ENCODE data around the gene IL4R.
"Not testable (repeated sequence)": the region's sequence is repeated elsewhere in the genome, so short reads cannot be mapped to it uniquely, and the experiment has no call there.

Gene IL4R

GRCh38 chr16:27313422-27314160 is at the start of gene IL4R:
Gene IL4R (plus strand): TSS chr16:27313974. CDS start chr16:27340204, 26,230 bp downstream.
- peak; percentile 54 for DNase-seq

GRCh38 chr16:27264151-27264550 is 49.6 kb upstream of the IL4R start:
- DNase-seq = no peak

GRCh38 chr16:27265982-27266381 is 47.8 kb upstream of the IL4R start:
- no peak for DNase-seq

GRCh38 chr16:27267037-27267677 is 46.6 kb upstream of the IL4R start:
- no peak for DNase-seq

GRCh38 chr16:27268376-27269299 is 45.1 kb upstream of the IL4R start, which contains the start of gene NSMCE1:
Gene NSMCE1 (minus strand): TSS chr16:27268772. CDS start chr16:27257570, 11,202 bp downstream.
- DNase-seq = peak; percentile 96 to 97

- DNase-seq = no peak
Measured at GRCh38 chr16:27269300-27270150, 44.2 kb upstream of the IL4R start.

GRCh38 chr16:27270349-27270748 is 43.4 kb upstream of the IL4R start:
- no peak for DNase-seq

GRCh38 chr16:27272076-27272475 is 41.7 kb upstream of the IL4R start:
- no peak for DNase-seq

- not testable (repeated sequence) for DNase-seq
Measured at GRCh38 chr16:27272697-27273096, 41.1 kb upstream of the IL4R start.

GRCh38 chr16:27273330-27273669 is 40.5 kb upstream of the IL4R start:
- DNase-seq = no peak

- DNase-seq = peak; percentile 26 to 30
Measured at GRCh38 chr16:27273670-27274423, 39.9 kb upstream of the IL4R start.

- DNase-seq = not testable (repeated sequence)
Measured at GRCh38 chr16:27274424-27274874, 39.3 kb upstream of the IL4R start.

- DNase-seq = no peak
Measured at GRCh38 chr16:27275394-27275793, 38.4 kb upstream of the IL4R start.

- DNase-seq = no peak
Measured at GRCh38 chr16:27281243-27281642, 32.5 kb upstream of the IL4R start.

- no peak for DNase-seq
Measured at GRCh38 chr16:27284865-27285675, 28.7 kb upstream of the IL4R start.

- no peak for DNase-seq
Measured at GRCh38 chr16:27285676-27286196, 28.0 kb upstream of the IL4R start.

GRCh38 chr16:27286451-27286850 is 27.3 kb upstream of the IL4R start:
- no peak for DNase-seq

- no peak for DNase-seq
Measured at GRCh38 chr16:27287051-27287811, 26.5 kb upstream of the IL4R start.

GRCh38 chr16:27287887-27288286 is 25.9 kb upstream of the IL4R start:
- DNase-seq = no peak

- DNase-seq = not testable (repeated sequence)
Measured at GRCh38 chr16:27288313-27288712, 25.5 kb upstream of the IL4R start.
